NCI-H2107 treated with DMSO at 0.1 percent for 48 hours (cell line): Measurements from ENCODE around the gene BLOC1S1.

Source experiments
- DNase-seq: peaks from one replicate; lab custom pipeline; 2025; ENCODE audit not compliant: unreplicated experiment; lab: John Stamatoyannopoulos, UW

BLOC1S1 gene

DNA sequence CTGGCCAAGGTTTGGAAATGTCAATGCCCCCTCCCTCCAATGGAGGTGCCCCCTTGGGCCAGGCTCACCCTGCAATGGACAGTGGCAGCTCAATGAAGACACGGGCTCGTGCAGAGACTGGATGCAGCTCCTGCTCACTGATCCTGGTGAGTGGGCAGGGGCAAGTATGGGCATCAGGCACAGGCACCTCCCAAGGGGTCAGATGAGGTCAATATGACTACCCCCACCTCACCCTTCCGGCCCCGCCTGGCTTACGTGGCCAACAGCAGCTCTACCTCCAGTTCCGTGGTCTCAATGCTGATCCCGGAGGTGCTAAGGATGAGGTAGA lies 21.7 kb upstream of the BLOC1S1 start:
- no peak for DNase-seq

GRCh38 chr12:55694651-55695050 lies 21.2 kb upstream of the BLOC1S1 start:
- no peak for DNase-seq

DNA sequence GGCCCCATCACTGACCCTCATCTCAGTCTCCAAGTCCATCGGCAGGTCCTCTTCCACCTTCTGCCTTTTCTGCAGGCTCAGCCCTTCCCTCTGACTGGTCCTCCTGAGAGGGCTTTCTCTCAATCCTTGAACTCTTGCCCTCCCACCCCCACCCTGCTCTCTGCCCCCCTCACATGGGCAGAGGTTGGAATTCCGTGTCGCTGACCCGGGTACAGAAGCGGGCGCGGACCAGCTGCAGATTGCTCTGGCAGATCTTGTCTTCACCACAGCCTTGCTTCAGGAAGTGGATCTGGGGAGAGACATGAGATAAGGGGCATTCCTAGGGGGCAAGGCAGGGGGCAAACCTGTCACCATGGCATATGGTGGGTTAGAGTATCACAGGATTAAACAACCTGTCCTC lies 20.5 kb upstream of the BLOC1S1 start:
- DNase-seq: no peak

GRCh38 chr12:55696141-55696540 lies 19.7 kb upstream of the BLOC1S1 start:
- DNase-seq: no peak

GRCh38 chr12:55696796-55697462 lies 18.9 kb upstream of the BLOC1S1 start:
- no peak for DNase-seq

- DNase-seq: no peak
These were observed 18.2 kb upstream of the BLOC1S1 start for GRCh38 chr12:55697686-55698085.

DNA sequence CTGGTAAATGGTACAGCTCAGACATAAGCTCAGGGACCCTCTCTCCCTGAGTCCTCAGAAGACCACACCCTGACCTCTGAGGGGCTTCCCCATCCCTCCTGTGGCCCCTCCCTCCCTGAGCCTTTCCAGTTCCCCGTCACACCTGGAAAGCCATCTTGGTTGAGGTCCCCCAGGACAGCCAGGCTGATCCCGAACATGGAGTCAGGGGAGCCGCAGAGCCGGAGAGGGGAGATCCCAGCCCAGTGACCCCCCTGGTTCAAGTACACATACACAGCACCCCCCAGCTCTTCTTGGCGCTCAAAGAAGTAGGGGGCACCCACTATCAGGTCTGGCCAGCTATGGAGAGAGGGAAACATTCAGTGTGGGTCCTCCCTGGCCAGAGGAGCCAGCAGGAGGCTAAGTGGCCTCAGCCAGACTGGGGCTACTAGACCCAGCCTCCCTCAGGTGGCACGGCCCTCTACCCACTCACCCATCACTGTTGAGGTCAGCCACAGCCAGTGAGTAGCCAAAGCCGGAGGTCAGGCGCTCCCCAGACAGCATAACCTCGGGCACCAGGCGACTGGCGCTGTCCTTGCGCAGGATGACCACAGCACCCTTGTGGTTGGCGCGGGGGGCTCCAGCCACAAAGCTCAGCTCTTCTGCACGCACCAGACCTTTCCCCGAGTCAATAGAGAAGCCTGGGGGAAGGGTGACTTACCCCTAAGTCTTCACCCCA lies 17.4 kb upstream of the BLOC1S1 start:
- DNase-seq: no peak

GRCh38 chr12:55698965-55699364 lies 16.9 kb upstream of the BLOC1S1 start:
- DNase-seq: no peak

GRCh38 chr12:55699471-55700055 lies 16.3 kb upstream of the BLOC1S1 start:
- DNase-seq: no peak

- no peak for DNase-seq
These were observed 15.4 kb upstream of the BLOC1S1 start for GRCh38 chr12:55700255-55701018.

DNA sequence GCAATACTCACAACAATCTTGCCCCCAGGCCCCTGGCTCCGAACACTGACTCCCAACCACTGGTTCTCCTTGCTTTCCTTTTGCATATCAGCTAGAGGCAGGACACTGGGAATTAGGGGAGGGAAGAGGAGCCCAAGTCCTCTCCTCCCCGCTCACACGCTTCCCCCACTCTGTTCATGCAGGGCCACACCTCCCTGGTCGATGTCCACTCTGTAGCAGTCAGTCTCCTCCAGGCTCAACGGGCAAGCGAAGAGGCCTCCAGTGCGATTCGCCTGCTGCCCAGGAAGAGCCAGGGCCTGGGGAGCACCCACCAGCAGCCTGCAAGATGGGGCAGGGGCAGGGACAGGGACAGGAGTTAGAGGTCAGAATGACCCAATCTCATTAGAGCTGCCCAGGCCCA lies 13.0 kb upstream of the BLOC1S1 start:
- DNase-seq: no peak

DNA sequence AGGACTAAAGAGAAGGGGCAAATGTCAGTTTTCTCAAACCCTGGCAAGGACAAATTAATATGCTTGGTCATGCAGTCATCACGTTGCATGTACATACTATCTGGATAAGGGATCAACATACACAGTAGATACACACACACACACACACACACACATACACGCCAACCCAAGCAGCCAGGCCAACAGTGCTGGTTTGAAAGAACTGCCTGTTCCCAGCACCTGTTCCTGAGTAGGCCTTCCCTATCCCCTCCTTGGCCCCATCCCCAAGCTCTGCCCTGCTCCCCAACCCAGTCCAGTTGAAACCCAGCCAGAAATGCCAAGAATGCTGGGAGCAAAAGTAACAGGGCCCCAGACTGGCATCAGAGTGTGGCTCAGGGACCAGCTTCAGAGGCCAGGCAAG lies 12.6 kb upstream of the BLOC1S1 start:
- no peak for DNase-seq

DNA sequence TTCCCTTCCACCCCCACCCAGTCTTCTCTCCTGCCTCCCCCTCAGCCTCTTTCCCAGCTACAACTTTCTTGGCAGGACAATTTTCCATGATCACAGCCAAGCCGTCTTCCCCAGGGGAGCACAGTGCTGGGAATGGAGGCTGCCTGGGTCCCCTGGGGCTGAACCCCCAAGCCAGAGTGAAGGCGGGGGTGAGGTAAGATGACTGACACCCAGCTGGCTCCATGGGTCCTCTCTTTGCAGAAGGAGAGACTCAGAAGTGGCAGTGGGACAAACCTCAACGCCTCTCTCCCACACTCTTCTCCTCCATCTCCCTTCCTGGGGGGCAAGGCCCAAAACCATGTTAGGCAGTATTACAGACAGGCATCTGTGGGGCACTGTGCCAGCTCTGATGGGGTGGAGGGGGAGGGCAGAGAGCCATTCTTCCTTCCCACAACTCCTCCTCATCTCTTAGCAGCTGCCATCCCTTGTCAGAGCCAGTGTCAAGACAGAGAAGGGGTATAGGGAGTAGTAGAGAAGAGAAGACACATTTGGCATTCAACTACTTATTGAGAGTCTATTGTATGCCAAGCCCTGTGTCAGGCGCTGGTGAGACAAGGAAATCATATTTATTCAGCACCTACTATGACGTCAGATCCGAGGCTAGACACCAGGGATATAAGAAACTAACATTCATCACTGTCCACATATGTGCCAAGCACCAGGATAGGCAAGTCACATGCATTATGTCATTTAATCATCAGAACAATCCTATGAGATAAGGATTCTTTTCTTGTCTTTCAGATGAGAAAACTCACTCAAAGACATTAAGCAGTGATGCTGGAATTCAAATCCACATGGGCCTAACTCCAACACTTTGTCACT lies 11.7 kb upstream of the BLOC1S1 start:
- no peak for DNase-seq

GRCh38 chr12:55704824-55705718 lies 10.8 kb upstream of the BLOC1S1 start:
- DNase-seq: no peak

DNA sequence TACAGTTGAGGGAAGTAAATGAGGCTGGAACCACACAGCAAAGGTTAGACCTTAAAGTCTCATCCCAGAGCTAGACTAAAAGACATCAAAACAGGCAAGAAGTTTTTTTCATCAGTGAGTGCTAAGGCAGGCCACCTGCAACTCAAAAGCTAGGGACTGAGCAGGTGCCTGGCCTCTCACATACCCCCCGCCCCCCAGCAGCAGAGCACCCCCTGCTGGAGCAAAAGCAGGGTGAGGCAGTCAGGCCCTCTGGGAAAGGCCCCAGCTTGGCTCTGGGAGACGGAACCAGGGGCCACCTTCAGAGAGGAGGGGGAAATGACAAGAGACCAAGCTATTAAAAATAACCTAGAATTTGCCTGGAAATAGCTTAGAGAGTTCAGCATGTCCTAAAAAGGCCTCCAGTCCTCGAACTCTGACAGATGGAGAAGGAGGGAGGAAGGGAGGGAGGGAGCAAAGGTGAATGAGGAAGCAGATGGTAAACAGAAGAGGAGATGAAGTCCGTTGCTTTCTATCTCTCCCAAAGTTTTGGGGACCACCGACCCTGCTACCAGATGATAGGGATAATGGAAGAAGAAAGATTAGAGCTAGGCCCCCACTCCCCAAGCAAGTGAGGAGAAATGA lies 10.0 kb upstream of the BLOC1S1 start:
- DNase-seq: no peak

DNA sequence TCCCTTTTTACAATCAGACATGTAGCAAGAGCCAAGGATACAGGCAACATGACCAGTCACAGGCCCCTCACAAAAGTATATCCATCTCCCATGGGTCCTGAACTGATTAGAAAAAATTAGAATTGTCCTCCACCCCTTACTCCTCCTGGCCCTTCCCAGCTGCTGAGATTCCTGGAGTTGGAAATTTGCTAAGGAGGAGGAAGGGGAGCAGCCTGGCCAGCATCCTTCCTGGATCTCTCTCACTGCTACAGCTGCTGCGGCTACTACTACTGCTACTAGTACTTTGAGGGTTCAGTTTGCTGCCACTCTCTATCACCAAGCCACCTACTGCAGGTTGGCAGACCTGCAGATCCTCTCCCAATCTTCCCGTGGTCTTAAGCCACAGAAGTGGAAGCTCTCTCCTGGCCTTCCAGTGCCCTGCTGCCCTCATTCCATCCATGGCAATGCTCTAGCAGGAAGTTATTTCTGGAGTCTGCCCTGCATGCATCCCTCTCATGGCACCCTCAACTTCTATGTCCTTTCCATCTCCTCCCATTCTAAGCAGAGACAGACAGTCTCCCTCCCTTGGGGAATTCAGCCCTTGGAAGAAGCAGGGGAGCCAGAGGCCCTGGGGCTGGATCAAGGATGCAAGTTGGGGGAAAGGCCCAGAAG lies 9.2 kb upstream of the BLOC1S1 start:
- no peak for DNase-seq

DNA sequence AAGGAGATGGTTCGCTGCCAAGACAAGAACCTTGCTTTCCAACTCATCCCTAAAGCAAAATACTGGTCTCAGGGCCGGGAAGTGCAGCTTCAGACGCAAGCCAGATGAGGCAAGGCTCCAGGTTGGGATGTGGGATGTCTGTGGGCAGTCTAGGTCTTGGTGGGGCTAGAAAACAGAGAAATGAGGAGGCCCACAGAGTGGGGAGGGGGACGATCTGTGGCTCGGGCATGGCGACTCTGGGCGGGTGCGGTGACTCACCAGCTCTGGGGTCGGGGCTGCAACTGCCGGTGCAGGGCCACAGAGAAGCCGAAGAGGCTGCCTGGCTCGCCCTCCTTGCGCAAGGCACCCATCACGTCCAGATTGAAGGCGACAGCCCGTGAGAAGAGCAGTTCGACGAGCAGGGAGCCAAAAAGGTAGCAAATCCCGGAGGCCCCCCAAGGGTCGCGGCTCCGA lies 8.6 kb upstream of the BLOC1S1 start:
- DNase-seq: no peak

- no peak for DNase-seq
These were observed 7.8 kb upstream of the BLOC1S1 start, which contains the start of gene ITGA7 for GRCh38 chr12:55707841-55708694. TSS of gene ITGA7 (minus strand) at chr12:55707904. CDS start at chr12:55707682, 222 bp downstream.
